Epithelial cell of esophagus (primary cell): ENCODE measurements around the gene DHX32.
A peak's percentile ranks its signal among the peaks of the same experiment; 100 is the strongest.
"Not testable (repeated sequence)": the region's sequence is repeated elsewhere in the genome, so short reads cannot be mapped to it uniquely, and the experiment has no call there.

Source experiments
- DNase-seq: peaks from one replicate; pipeline ENCODE4 v3.0.0; 2010; ENCODE audit warnings: low read depth
- H3K4me3 ChIP-seq: 2 replicates; pipeline ENCODE4 v1.5.1; 2011; ENCODE audit warnings: mild to moderate bottlenecking, low read length, control low read depth
- CTCF ChIP-seq: IDR thresholded peaks from 2 replicates; pipeline ENCODE4 v1.5.1; 2011; ENCODE audit warnings: low read depth, mild to moderate bottlenecking, low read length, control low read depth, inconsistent platforms; ENCODE audit not compliant: insufficient read depth; ENCODE audit errors: missing control alignments

DHX32 gene

DNA sequence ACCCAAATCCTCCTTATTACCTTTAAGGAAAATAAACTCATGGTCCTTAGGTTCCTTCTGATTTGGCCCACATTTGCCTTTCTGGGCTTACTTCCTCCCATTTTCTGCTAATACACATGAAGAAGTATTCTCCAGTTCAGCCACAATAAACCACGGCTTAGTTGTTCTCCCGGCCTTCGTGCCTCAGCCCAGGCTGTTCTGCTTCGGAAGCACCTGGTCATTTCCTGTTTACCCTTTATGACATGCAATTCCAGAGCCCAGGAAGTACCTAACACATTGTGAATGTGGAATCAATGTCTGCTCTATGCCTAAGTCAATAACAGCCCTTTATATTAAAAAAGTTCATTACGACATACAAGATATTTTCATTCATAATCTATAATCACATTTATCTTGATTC lies 11.3 kb upstream of the DHX32 start:
- not testable (repeated sequence) for H3K4me3 ChIP-seq
- peak; percentile 58 for DNase-seq

- not testable (repeated sequence) for DNase-seq, H3K4me3 ChIP-seq
Observed at GRCh38 chr10:125889441-125889840, 8.3 kb upstream of the DHX32 start.

DNA sequence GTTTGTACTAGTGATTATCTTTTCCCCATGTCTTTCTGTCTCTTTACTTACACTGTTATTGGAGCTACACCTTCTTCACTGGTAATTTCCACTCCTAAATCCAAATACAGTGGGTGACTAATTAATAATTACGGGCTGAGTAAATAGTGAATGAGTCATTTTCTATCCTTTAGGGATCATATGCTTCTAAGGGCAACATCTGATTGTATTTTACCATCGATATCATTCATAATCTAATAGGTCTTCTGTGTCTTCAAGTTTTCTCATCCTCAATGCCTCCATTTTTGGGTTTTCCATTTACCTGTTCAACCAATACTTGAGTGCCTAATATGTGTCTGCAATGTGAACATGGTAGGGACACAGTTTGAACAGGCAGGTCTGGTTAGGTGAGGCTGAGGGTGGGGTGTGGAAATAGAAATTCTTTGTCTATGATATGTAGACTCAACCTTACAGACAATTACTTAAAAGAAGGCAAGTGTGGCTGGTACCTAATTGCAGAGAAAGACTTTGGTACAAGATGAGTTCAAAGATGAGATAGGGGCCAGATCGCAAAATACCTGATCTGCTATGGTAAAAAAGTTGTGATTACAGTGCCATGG lies 5.9 kb upstream of the DHX32 start:
- TF ChIP-seq CTCF: no peak
- no peak overlapping the region for H3K4me3 ChIP-seq

DNA sequence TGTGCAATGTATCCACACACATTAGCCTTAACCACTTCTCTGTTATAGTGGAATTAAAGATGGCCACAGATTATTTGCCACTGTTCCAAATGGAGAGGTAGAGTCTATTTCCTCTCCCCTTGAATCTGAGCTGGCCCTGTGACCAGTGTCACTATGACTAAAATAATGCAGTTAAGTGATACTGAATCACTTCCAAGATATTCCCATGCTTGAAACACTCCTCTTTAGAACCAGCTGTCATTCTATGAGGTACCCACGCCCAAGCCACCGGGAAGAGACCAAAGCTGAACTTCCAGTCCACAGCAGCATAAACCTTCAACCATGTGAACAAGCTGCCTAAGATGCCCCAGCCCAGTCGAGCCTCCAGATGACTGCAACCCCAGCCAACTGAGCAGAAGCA lies 2.1 kb upstream of the DHX32 start:
- DNase-seq: peak; percentile 20
- TF ChIP-seq CTCF: no peak
- H3K4me3 ChIP-seq: no peak overlapping the region

More for the DNA sequence above, 5.9 kb upstream of the DHX32 start:
- peak; percentile 78 for DNase-seq

GRCh38 chr10:125882596-125882995 lies 1.5 kb upstream of the DHX32 start:
- no peak overlapping the region for H3K4me3 ChIP-seq
- no peak for DNase-seq
- no peak for TF ChIP-seq CTCF

DNA sequence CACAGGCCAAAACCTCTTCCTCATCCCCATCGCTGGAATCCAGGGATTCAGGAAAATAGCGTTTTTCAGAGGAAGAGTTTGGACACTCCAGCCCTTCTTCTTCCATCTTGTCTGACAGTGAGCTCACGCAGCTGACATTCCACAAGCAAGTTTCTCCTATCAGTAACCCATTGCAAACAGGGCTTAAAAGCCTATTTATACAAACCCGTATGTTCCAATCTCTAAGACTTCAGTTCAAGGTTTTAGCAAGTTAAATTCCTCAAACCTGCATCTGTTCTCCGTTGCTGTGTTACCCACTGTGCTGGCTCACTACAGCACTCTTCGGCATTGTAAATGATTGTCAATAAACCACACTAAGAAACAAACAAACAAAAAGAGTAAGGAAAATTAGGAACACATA lies 373 bp downstream of the DHX32 start:
- no peak for TF ChIP-seq CTCF
- DNase-seq: no peak
- H3K4me3 ChIP-seq: no peak overlapping the region

DNA sequence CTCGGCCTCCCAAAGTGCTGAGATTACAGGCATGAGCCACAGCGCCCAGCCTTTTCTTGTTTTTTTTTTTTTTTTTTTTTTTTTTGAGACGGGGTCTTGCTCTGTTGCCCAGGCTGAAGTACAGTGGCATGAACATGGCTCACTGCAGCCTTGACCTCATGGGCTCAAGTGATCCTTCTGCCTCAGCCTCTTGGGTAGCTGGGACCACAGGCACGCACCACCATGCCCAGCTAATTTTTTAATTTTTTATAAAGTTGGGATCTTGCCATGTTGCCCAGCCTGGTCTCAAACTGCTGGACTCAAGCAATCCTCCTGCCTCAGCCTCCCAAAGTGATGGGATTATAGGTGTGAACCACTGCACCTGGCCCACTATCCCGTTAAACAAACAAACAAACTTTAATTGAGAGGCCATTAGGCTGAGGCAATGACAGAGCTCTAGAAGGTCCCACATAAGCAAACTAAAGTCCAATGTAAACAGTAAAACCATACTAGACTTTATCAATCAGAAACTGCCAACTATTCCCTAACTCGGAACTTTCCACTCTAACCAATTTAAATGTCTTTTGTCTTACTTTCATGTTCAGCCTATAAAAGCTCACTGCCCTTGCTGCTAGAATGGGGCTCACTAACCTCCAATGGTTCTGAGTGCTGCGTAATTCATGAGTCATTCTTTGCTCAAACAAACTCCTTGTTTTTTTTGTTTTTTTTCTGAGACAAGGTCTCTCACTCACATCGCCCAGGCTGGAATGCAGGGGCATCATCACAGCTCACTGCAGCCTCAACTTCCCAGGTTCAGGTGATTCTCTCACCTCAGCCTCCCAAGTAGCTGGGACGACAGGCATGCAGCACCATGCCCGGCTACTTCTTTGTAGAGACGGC lies 1.9 kb downstream of the DHX32 start:
- H3K4me3 ChIP-seq: no peak overlapping the region
- DNase-seq: peak; percentile 91
- TF ChIP-seq CTCF: no peak

DNA sequence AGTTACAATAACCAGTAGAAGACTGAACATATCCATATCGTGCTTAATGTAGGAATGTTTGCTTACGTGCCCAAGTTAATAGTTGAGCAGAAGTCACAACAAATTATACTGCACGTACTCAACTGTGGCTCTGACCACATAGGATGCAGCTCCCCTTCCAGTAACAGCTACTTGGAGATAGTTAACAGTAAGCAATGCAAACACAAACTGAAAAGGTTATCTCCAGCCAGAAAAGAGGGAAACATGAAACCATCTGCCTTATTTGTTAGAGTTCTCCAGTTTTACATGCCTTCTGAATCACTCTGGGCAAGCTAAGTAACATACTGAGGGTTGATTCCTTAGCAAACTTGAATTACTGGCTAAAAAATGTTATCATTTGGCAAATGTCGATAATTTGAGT lies 9.8 kb downstream of the DHX32 start:
- no peak for DNase-seq
- no peak for TF ChIP-seq CTCF

More for the DNA sequence above, 9.8 kb downstream of the DHX32 start:
- H3K4me3 ChIP-seq: no peak overlapping the region
